ENCODE data around the gene FCHSD2. TPM values are rescaled to one million over a fixed set of nuclear protein-coding genes. Genes with fewer than 3 reads are reported as not detected.

FCHSD2 gene
- polyA plus RNA-seq, 2 of the 4 experiments (the other 2 are of a cell fraction), result 10.5 to 19.0 TPM

DNA sequence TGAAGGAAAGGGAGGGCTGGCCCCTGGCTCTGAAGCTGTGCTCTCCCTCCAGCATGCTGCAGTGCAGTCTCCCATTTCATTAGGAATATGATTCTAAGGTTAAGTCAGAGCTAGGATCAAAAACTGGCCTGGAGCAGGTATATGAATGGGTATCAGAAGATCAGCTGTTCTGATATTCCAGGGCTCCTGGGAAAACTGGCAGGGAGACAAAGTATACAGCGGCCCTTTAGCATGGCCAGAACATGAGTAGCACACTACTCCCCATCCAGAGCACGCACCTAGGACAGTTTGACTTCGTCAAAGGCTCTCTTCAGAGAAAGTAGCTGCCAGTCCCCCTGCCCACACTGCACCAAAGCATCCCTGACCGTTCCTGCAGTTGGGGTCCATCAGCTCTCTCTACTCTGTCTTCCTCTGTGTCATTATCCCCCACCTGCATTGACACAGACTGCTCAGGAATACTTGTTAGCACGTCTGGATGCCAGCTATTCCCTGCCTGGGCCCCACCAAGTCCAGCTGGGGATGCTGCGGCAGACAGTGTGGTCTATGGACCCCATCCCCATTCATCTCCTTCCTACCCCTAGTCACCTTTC, 4.0 kb upstream of the FCHSD2 start:
- Histone ChIP-seq H3K9me3 (no peaks in the 10 kb centered on the region), H3K27ac (no peak overlapping the region), H3K4me3 (no peak overlapping the region), H3K4me1 (no peaks in the 10 kb centered on the region), H3K4me2 (no peak overlapping the region)
- POLR2A ChIA-PET, result no interaction called here
- ATAC-seq (no peak), DNase-seq (ENCODE audit: low read depth in 1 of 2, low spot score in 1 of 2) (no peak), FAIRE-seq (no peak)
- 77% methylated on average over 6 of the region's 6 CpGs for WGBS (ENCODE audit: missing lambda C conversion rate)
- TF ChIP-seq, protein P1, sequence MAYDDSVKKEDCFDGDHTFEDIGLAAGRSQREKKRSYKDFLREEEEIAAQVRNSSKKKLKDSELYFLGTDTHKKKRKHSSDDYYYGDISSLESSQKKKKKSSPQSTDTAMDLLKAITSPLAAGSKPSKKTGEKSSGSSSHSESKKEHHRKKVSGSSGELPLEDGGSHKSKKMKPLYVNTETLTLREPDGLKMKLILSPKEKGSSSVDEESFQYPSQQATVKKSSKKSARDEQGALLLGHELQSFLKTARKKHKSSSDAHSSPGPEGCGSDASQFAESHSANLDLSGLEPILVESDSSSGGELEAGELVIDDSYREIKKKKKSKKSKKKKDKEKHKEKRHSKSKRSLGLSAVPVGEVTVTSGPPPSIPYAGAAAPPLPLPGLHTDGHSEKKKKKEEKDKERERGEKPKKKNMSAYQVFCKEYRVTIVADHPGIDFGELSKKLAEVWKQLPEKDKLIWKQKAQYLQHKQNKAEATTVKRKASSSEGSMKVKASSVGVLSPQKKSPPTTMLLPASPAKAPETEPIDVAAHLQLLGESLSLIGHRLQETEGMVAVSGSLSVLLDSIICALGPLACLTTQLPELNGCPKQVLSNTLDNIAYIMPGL (CRISPR knock-in tag; IDR thresholded peaks at IDR 0.05; ENCODE audit: borderline replicate concordance), result no peak
- TF ChIP-seq, protein P2, sequence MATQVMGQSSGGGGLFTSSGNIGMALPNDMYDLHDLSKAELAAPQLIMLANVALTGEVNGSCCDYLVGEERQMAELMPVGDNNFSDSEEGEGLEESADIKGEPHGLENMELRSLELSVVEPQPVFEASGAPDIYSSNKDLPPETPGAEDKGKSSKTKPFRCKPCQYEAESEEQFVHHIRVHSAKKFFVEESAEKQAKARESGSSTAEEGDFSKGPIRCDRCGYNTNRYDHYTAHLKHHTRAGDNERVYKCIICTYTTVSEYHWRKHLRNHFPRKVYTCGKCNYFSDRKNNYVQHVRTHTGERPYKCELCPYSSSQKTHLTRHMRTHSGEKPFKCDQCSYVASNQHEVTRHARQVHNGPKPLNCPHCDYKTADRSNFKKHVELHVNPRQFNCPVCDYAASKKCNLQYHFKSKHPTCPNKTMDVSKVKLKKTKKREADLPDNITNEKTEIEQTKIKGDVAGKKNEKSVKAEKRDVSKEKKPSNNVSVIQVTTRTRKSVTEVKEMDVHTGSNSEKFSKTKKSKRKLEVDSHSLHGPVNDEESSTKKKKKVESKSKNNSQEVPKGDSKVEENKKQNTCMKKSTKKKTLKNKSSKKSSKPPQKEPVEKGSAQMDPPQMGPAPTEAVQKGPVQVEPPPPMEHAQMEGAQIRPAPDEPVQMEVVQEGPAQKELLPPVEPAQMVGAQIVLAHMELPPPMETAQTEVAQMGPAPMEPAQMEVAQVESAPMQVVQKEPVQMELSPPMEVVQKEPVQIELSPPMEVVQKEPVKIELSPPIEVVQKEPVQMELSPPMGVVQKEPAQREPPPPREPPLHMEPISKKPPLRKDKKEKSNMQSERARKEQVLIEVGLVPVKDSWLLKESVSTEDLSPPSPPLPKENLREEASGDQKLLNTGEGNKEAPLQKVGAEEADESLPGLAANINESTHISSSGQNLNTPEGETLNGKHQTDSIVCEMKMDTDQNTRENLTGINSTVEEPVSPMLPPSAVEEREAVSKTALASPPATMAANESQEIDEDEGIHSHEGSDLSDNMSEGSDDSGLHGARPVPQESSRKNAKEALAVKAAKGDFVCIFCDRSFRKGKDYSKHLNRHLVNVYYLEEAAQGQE (IDR thresholded peaks at IDR 0.05), result 0 out of 2 replicates have a peak, but pooled peaks have one; percentile 32
- CTCF ChIA-PET, result interaction anchor here (0.5 to 4.5 kb wide), 8 partner anchors 9 to 559 kb away, joined by 3 to 27 read pairs (median 4); no protein-coding TSS in a partner anchor

DNA sequence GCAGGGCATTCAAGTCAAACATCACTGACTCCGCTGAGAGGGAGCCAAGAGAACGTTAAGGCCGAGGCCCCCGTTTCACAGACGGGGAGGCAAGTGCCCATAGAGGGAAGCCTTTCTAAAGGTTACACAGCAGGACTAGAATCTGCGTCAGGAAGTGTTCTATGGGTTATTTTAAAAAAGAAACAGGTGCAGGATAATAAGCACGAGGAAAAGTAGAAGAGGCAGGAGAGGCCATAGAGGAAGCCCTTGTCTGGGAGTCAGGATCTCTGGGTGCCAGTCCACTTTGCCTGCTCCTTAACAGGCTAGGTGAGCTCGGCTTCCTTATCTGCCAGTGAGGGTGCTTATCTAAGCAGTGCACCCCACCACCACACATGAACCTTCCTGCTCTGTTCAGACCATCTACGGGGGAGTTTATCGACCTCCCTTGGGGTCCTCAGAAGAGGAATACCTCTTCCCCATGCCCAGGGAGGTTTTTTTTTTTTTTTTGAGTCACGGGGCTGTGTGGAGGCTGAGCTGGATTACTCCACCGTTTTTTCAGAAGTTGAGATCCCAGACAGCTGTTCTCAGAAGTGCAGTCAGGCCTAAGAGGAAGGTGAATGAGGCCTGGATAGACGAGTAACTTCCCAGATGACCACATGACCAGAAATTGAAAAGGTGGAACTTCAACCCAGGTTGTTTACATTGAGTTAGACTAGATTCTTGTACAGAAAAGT, 1.2 kb upstream of the FCHSD2 start:
- Histone ChIP-seq H3K4me1 (peaks cover 16% of the 10 kb centered on the region), H3K9me3 (no peaks in the 10 kb centered on the region), H3K4me3 (peak overlapping the region; percentile 97; the same call in 2 of the 3 replicates), H3K27ac (peak overlapping the region; percentile 92 to 96), H3K4me2 (peak overlapping the region; percentile 85)
- DNase-seq (ENCODE audit: low read depth in 1 of 2, low spot score in 1 of 2) (no peak), FAIRE-seq (no peak), ATAC-seq (no peak)
- ChIA-PET CTCF (interaction anchor here (0.8 to 4.5 kb wide), 21 partner anchors 8 to 459 kb away, joined by 3 to 27 read pairs (median 4); no protein-coding TSS in a partner anchor), POLR2A (interaction anchor here (0.6 to 0.7 kb wide), 2 partner anchors 99 to 144 kb away, joined by 3 to 4 read pairs; no protein-coding TSS in a partner anchor)
- TF ChIP-seq RNF2 (IDR thresholded peaks at IDR 0.05; ENCODE audit: borderline replicate concordance, low read depth), result no peak
- 87% methylated on average over 13 of the region's 13 CpGs for WGBS (ENCODE audit: missing lambda C conversion rate)

DNA sequence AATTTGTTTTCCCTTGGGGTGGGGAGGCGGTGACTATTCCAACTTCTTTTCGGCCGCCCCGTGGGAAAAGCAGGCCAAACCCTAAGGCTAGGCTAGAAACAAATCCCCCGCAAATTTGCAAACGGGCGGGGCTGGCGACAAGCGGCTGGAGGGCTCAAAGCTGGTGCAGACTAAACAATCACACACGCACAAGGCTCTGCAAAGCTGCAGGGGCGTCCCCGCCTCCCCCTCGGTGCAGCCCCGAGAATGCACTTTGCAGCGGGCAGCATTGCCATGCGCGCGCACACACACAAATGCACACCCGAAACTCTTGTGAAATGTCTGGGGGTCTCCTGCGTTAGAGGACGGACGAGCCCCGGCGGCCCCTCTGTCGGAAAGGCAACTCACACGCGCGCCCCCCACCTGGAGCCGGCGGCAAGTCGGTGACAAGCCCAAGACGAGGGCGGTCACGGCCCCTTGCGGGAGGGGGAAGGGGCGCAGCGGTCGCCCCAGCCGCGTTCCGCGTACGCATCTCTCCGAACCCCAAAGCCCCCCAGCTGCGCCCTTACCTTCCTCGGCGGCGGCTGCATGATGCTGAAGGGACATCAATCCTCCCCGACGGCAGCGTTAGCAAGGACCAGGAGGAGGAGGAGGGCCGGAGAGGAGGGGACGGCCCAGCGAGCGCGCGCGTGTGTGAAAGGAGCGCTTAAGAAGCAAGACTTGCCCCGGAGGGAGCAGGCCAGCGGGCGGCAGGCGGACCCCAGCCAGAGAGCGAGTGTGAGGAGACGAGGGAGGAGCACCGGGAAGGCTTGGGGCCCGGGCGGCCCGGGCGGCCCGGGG, 600 bp downstream of the FCHSD2 start:
- ChIA-PET POLR2A (interaction anchor here (0.5 to 1.0 kb wide), 3 partner anchors 14 to 416 kb away, joined by 3 to 8 read pairs (median 3); no protein-coding TSS in a partner anchor), CTCF (interaction anchor here (1.0 to 4.5 kb wide), 8 partner anchors 12 to 417 kb away, joined by 3 to 27 read pairs (median 6); no protein-coding TSS in a partner anchor)
- FAIRE-seq, result no peak
- Histone ChIP-seq H3K4me3 (peak overlapping the region; percentile 97), H3K27ac (peak overlapping the region; percentile 92 to 96), H3K4me1 (peaks cover 16% of the 10 kb centered on the region), H3K4me2 (peak overlapping the region; percentile 85), H3K9me3 (no peaks in the 10 kb centered on the region)
- peak; percentile 65 to 70 for ATAC-seq
- WGBS (ENCODE audit: missing lambda C conversion rate), result under 1% methylated on average over 46 of the region's 71 CpGs
- peak; percentile 56 to 73 for DNase-seq (ENCODE audit: low read depth in 1 of 2, low spot score in 1 of 2)
- no peak for TF ChIP-seq JUNB (IDR thresholded peaks at IDR 0.05)
- TF ChIP-seq, protein P3, sequence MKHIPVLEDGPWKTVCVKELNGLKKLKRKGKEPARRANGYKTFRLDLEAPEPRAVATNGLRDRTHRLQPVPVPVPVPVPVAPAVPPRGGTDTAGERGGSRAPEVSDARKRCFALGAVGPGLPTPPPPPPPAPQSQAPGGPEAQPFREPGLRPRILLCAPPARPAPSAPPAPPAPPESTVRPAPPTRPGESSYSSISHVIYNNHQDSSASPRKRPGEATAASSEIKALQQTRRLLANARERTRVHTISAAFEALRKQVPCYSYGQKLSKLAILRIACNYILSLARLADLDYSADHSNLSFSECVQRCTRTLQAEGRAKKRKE (CRISPR knock-in tag; IDR thresholded peaks at IDR 0.05; ENCODE audit: low read depth), result no peak
- TF ChIP-seq, protein P2 (IDR thresholded peaks at IDR 0.05), result no peak
- TF ChIP-seq, protein P4, sequence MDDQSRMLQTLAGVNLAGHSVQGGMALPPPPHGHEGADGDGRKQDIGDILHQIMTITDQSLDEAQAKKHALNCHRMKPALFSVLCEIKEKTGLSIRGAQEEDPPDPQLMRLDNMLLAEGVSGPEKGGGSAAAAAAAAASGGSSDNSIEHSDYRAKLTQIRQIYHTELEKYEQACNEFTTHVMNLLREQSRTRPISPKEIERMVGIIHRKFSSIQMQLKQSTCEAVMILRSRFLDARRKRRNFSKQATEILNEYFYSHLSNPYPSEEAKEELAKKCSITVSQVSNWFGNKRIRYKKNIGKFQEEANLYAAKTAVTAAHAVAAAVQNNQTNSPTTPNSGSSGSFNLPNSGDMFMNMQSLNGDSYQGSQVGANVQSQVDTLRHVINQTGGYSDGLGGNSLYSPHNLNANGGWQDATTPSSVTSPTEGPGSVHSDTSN (IDR thresholded peaks at IDR 0.05), result 0 out of 2 replicates have a peak, but pooled peaks have one; percentile 20
- no peak for TF ChIP-seq ESRRA (IDR thresholded peaks at IDR 0.05; ENCODE audit: borderline replicate concordance, low read length)
- no peak for TF ChIP-seq TP53 (CRISPR knock-in tag; IDR thresholded peaks at IDR 0.05)
- TF ChIP-seq, protein P1 (CRISPR knock-in tag; IDR thresholded peaks at IDR 0.05; ENCODE audit: borderline replicate concordance), result 0 out of 2 replicates have a peak, but pooled peaks have one; percentile 15
